GM12892 (cell line): ENCODE measurements around the gene EPHX1.

ENCODE experiments used
- POLR2A ChIP-seq: IDR thresholded peaks from 2 replicates; pipeline ENCODE4 v1.6.1; 2011; ENCODE audit warnings: low read depth, low read length, control low read depth
- POLR2AphosphoS5 ChIP-seq: IDR thresholded peaks from 2 replicates; pipeline ENCODE4 v1.6.1; 2011; ENCODE audit warnings: low read depth, low read length, control low read depth
- TAF1 ChIP-seq: IDR thresholded peaks from 2 replicates; pipeline ENCODE4 v1.6.1; 2011; ENCODE audit warnings: low read depth, mild to moderate bottlenecking, control low read depth, low read length, borderline replicate concordance

DNA sequence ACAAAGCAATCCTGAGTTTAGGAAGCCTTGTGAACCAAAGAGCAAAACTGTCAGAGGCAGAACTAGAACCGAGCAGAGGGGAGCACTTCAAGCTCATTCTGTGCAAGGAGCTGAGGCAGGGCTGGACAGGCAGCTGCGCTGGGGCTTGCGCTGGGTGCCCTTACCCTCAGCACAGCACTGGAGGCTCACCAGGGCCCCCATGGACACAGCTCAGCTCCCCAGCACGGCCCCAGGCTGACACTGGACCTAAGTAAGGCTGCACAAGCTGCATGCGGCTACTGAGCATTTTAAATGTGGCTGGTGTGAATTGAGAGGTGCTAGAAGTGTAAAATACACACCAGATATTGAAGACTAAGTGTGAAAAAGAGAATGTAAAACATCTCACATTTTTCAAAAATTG lies 50.2 kb downstream of the EPHX1 start:
- TF ChIP-seq POLR2A (no peak), TAF1 (no peak), POLR2AphosphoS5 (no peak)
